HepG2 (cell line): ENCODE measurements around the gene BANK1. TPM values are rescaled to one million over a fixed set of nuclear protein-coding genes. Genes with fewer than 3 reads are reported as not detected.

Experiments
- ATAC-seq: fragments of 200-7000 bp; cut with Tn5 transposase; 3 replicates; pipeline ENCODE4 v1.9.1; 2020; ENCODE audit warnings: mild to moderate bottlenecking, moderate library complexity
- BruUV-seq: library from RNA; stranded (reverse); fragments of 400-500 nt; replicated peaks from 2 replicates; lab custom pipeline; 2021; lab: Mats Ljungman, UMichigan
- CTCF ChIA-PET: fragments of 300-600 bp; formaldehyde crosslinking; extraction: SDS; loops from one replicate; lab custom pipeline; 2021; ENCODE audit warnings: low total read pairs, inconsistent platforms, low intra/inter-chr PET ratio; lab: Yijun Ruan, JAX
- POLR2A ChIA-PET: fragments of 350-600 bp; sonication (Branson Sonifier 250); formaldehyde crosslinking; loops from one replicate; lab custom pipeline; 2020; ENCODE audit warnings: antibody characterized with exemption, inconsistent platforms; lab: Yijun Ruan, JAX
- DNase-seq: peaks from one replicate; pipeline ENCODE4 v3.0.0-alpha.2; 2015; ENCODE audit warnings: low spot score
- FAIRE-seq: peaks from 3 replicates; lab custom pipeline; 2011; peaks lifted over from hg19 to GRCh38; lab: Jason Lieb, UNC
- H2AFZ ChIP-seq: one replicate; pipeline ENCODE4 v1.6.1; 2011; ENCODE audit warnings: low read length, inconsistent platforms
- H3K27ac ChIP-seq: fragments of 300-600 bp; 3 replicates; pipeline ENCODE4 v1.8.0; 2011; ENCODE audit warnings: mixed run types, mild to moderate bottlenecking, mixed read lengths, low read length, inconsistent platforms; ENCODE audit not compliant: insufficient read depth; ENCODE audit errors: extremely low read length
- H3K27me3 ChIP-seq, 2 experiments: fragments of 200-600 bp in 1 of 2; 2 replicates in 1 of 2; 3 replicates in 1 of 2; pipeline versions ENCODE4 v1.6.0 to v1.8.0; 2011; ENCODE audit warnings: low read length in 2 of 2, mild to moderate bottlenecking in 2 of 2, moderate library complexity in 2 of 2, inconsistent platforms in 1 of 2; ENCODE audit not compliant: insufficient read depth in 2 of 2, control insufficient read depth in 1 of 2
- H3K36me3 ChIP-seq, 2 experiments: fragments of 200-600 bp in 1 of 2; replicated peaks in 1 of 2; 2 replicates in 1 of 2; 3 replicates in 1 of 2; pipeline versions ENCODE4 v1.5.1 to v1.8.0; 2011; ENCODE audit warnings: low read length in 2 of 2, inconsistent platforms in 1 of 2; ENCODE audit not compliant: insufficient read depth in 2 of 2, control insufficient read depth in 1 of 2
- H3K4me1 ChIP-seq: 2 replicates; pipeline ENCODE4 v1.5.1; 2012; ENCODE audit warnings: low read length, inconsistent platforms; ENCODE audit not compliant: insufficient read depth
- H3K4me2 ChIP-seq: 2 replicates; pipeline ENCODE4 v1.6.0; 2011; ENCODE audit warnings: low read depth, low read length, inconsistent platforms
- H3K4me3 ChIP-seq, 3 experiments: fragments of 200-600 bp in 1 of 3; sonication (generic), shearing (Covaris generic) in 1 of 3; replicated peaks in 1 of 3; 2 replicates each; pipeline ENCODE4 v1.5.1; 2011 to 2016; ENCODE audit warnings: low read length in 3 of 3, inconsistent platforms in 2 of 3, low read depth in 2 of 3, mild to moderate bottlenecking in 2 of 3, control low read depth in 1 of 3, mixed read lengths in 1 of 3; ENCODE audit not compliant: insufficient read depth in 1 of 3
- H3K79me2 ChIP-seq: one replicate; pipeline ENCODE4 v1.6.1; 2011; ENCODE audit warnings: low read length, inconsistent platforms; ENCODE audit not compliant: insufficient read depth
- H3K9ac ChIP-seq: 2 replicates; pipeline ENCODE4 v1.6.0; 2011; ENCODE audit warnings: mild to moderate bottlenecking, low read depth, low read length, inconsistent platforms; ENCODE audit not compliant: insufficient read depth
- H3K9me3 ChIP-seq: 2 replicates; pipeline ENCODE4 v1.5.1; 2012; ENCODE audit warnings: mild to moderate bottlenecking, low read length
- H4K20me1 ChIP-seq: 2 replicates; pipeline ENCODE4 v1.6.0; 2011; ENCODE audit warnings: inconsistent platforms, mild to moderate bottlenecking, low read length, moderate library complexity; ENCODE audit not compliant: insufficient read depth
- CENPBD1 ChIP-seq: sonication (generic); formaldehyde crosslinking; IDR thresholded peaks from 2 replicates; pipeline ENCODE4 v1.8.0; 2022; ENCODE audit warnings: missing genetic modification reagents, low read depth, mild to moderate bottlenecking, borderline replicate concordance
- E2F2 ChIP-seq: sonication (generic); formaldehyde crosslinking; IDR thresholded peaks from 2 replicates; pipeline ENCODE4 v1.4.0; 2020; ENCODE audit warnings: missing genetic modification reagents, borderline replicate concordance
- ETV6 ChIP-seq: sonication (generic); formaldehyde crosslinking; conservative IDR thresholded peaks from 2 replicates; pipeline ENCODE4 v1.4.0; 2020; ENCODE audit warnings: missing genetic modification reagents
- HDAC1 ChIP-seq: sonication (generic); formaldehyde crosslinking; IDR thresholded peaks from 2 replicates; pipeline ENCODE4 v1.5.1; 2020; ENCODE audit warnings: mild to moderate bottlenecking, missing genetic modification reagents
- HMGA1 ChIP-seq: sonication (generic); formaldehyde crosslinking; conservative IDR thresholded peaks from 2 replicates; pipeline ENCODE4 v1.4.0; 2020; ENCODE audit warnings: missing genetic modification reagents
- SIX1 ChIP-seq: sonication (generic); formaldehyde crosslinking; IDR thresholded peaks from 2 replicates; pipeline ENCODE4 v1.4.0; 2020; ENCODE audit warnings: missing genetic modification reagents, borderline replicate concordance
- TRAFD1 ChIP-seq: sonication (generic); formaldehyde crosslinking; IDR thresholded peaks from 2 replicates; pipeline ENCODE4 v1.5.1; 2020; ENCODE audit warnings: missing genetic modification reagents, mild to moderate bottlenecking, borderline replicate concordance
- ZNF121 ChIP-seq: sonication (generic); formaldehyde crosslinking; IDR thresholded peaks from 2 replicates; pipeline ENCODE4 v1.5.0; 2020; ENCODE audit warnings: mild to moderate bottlenecking, missing genetic modification reagents
- ZNF160 ChIP-seq: sonication (generic); formaldehyde crosslinking; IDR thresholded peaks from 2 replicates; pipeline ENCODE4 v1.8.0; 2022; ENCODE audit warnings: mild to moderate bottlenecking, inconsistent platforms, missing genetic modification reagents
- WGBS: methylation state at CpG from one replicate; pipeline ENCODE4 v1.1.6; 2017; ENCODE audit warnings: low lambda C conversion rate; 5-methylcytosine and 5-hydroxymethylcytosine counted together
- in situ Hi-C: cut with HindIII; loops from 2 replicates; pipeline ENCODE4 v1.10.0; 2017; ENCODE audit warnings: low pct_unique_long_range_greater_than_20kb; ENCODE audit not compliant: extremely low pct_ligation_motif_present
- intact Hi-C: fragments of 100-400 bp; cut with micrococcal nuclease; formaldehyde crosslinking; loops from one replicate; pipeline ENCODE4 v1.10.0; 2022; ENCODE audit not compliant: unreplicated experiment
- polyA plus RNA-seq, 8 experiments: library from polyadenylated mRNA; depleted of rRNA in 3 of 8; stranded (reverse) in 7 of 8; unstranded in 1 of 8; fragments of >200 nt; fragmentation: Illumina TruSeq in 4 of 8; extraction: Trizol in 4 of 8; gene quantifications; 2 replicates each; pipeline versions ENCODE4 v1.2.1 to v1.2.3, GENCODE V29; 2011 to 2016; ENCODE audit warnings: low read depth in 4 of 8, missing spikeins in 1 of 8, mixed read lengths in 1 of 8; ENCODE audit not compliant: insufficient read depth in 1 of 8
- total RNA-seq, 5 experiments: library from RNA; depleted of rRNA; stranded (reverse); fragments of >200 nt; fragmentation: Illumina TruSeq; extraction: Trizol; gene quantifications; 2 replicates each; pipeline ENCODE4 v1.2.3, GENCODE V29; 2016; ENCODE audit warnings: low read depth in 1 of 5
- TF ChIP-seq, protein P1 (sequence below): sonication (generic); formaldehyde crosslinking; IDR thresholded peaks from 2 replicates; pipeline ENCODE4 v1.8.0; 2022; ENCODE audit warnings: mild to moderate bottlenecking, missing genetic modification reagents, moderate library complexity

Gene BANK1
- total and polyA plus RNA-seq, 2 of the 13 experiments (the other 11 are each of a cell fraction or from before 2014, with no cell fraction given), result 0.15 TPM; not detected in 1

DNA sequence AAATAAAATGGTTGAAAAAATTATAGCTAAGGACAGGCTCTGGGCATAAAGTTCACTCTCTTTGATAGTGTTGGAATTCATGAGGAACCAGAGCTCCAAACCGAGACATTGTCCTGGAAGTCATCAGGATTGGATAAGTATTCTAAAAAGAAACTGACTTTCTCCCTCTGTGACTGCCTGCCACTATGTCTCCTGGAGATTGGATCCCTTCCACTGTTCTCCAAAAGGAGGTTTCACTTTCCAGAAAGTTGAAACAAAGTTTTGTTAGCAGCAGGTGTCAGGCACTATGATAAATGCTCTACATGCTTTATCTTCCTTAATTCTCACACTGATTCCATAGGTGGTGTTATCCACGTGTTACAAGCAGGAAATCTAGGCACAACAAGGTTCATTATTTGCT is 16.8 kb downstream of the BANK1 start:
- Histone ChIP-seq H2AFZ (no peak overlapping the region), H3K4me3 (no peak overlapping the region), H3K36me3 (no peaks in the 10 kb centered on the region), H3K27me3 (no peaks in the 10 kb centered on the region), H3K79me2 (no peaks in the 10 kb centered on the region), H3K9me3 (no peaks in the 10 kb centered on the region), H3K4me1 (no peaks in the 10 kb centered on the region), H4K20me1 (no peaks in the 10 kb centered on the region), H3K9ac (no peak overlapping the region), H3K4me2 (no peak overlapping the region), H3K27ac (no peak overlapping the region)
- no TSS peak for BruUV-seq
- DNase-seq (no peak), FAIRE-seq (no peak), ATAC-seq (no peak)
- 10% methylated on average over 2 of the region's 2 CpGs for WGBS
- in situ Hi-C loops (no loop called here), intact Hi-C loops (no loop called here)
- ChIA-PET CTCF (no interaction called here), POLR2A (no interaction called here)
- TF ChIP-seq HMGA1 (CRISPR knock-in tag) (no peak), TRAFD1 (CRISPR knock-in tag) (no peak), E2F2 (no peak), ETV6 (CRISPR knock-in tag) (no peak), ZNF121 (CRISPR knock-in tag) (no peak), HDAC1 (no peak), SIX1 (CRISPR knock-in tag) (no peak), ZNF160 (no peak), CENPBD1 (CRISPR knock-in tag) (no peak)
- TF ChIP-seq, protein P1, sequence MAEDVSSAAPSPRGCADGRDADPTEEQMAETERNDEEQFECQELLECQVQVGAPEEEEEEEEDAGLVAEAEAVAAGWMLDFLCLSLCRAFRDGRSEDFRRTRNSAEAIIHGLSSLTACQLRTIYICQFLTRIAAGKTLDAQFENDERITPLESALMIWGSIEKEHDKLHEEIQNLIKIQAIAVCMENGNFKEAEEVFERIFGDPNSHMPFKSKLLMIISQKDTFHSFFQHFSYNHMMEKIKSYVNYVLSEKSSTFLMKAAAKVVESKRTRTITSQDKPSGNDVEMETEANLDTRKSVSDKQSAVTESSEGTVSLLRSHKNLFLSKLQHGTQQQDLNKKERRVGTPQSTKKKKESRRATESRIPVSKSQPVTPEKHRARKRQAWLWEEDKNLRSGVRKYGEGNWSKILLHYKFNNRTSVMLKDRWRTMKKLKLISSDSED (CRISPR knock-in tag), result no peak
